Hematopoietic multipotent progenitor cell treated with erythropoietin and hydrocortisone succinate and interleukin-3 and kit ligand, for 6 days (in vitro differentiated cells): ENCODE results near the gene FGGY.
"Not testable (repeated sequence)": the region's sequence is repeated elsewhere in the genome, so short reads cannot be mapped to it uniquely, and the experiment has no call there.

Experiments used
- DNase-seq: peaks from one replicate; pipeline ENCODE4 v3.0.0-alpha.2; 2015

Gene FGGY

DNA sequence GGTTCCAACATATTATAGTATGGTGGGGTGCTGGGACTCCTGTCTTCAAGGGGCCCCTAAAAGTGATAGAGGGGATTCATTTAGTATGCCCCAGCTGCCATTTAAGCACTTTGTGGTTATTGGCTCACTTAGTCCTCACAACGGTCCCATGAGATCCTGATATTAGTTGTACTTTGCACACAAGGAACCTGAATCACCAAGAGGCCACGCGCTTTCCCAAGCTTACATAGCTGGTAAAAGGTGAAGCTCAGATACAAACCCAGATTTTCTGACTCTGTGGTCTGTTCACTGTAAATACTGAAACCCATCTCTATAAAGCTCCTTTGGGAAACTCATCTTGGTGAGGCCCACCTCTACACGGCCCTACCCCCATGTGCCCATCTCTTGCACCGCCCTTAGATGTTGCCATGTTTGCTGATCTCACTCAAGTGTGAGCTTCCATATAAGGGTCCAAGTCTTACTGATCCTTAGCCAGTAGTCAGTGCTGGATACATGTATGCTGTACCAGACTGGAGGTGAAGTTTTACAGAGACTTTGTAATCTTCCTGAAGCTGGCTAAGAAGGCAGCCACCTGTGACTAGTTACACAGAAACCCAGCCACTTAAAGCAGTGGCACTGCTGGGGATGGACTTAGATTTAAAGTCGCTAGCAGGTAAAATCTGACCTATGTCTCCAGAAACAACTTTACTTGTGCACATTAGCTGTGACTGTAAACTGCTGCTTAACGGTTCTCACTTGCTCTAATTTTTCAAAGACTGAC is 393.5 kb downstream of the FGGY start:
- DNase-seq = no peak

DNA sequence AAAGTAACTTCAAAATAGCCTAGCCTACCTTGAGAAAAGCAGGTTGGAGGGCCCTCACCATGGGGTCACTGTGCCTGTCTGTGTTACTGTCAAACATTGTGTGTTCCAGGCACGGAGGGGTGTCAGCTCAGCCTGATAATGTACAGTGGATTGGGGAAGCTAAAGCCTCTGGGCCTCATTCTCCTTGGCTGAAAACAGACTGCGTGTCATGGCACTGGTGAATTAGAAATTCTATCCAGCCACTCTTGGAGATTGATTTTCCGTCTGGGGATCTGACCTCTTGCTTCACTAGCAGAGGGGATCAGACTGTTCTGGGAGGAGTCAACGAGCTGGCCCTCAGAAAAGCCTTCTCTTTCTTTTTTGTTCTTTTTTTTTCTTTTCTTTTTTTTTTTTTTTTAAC is 394.4 kb downstream of the FGGY start:
- no peak for DNase-seq

DNA sequence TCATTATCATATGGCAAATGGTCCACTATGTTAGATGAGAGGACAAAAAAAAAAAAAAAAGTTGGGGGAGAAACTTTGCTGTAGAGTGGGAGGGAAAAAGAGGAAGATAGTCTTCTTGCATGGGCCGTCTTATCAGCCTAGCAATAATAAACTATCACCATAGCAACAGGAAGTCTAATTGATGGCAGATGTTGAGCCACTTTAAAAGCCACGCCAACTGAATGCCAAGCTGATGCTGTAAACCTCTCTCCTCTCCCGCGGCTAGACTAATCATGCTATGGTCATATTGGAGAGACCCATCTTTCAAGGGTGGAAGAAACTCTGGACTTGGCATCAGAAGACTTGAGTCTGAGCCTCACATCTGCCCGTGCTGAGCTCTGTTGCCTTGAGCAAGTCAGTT is 395.7 kb downstream of the FGGY start:
- peak; percentile 85 for DNase-seq

DNA sequence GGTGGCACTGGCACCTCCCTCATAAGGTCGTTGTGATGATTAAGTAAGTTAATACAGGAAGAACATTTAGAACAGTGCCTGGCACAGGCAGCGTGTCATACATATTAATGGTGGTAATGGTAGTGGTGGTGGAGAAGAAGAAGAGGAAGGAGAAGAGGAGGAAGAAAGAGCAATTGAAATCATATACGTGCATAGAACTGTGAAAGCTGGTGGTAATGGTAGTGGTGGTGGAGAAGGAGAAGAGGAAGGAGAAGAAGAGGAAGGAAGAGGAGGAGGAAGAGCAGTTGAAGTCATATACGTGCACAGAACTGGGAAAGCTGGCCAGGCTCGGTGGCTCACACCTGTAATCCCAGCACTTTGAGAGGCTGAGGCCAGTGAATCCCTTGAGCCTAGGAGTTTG is 396.5 kb downstream of the FGGY start:
- DNase-seq = no peak

DNA sequence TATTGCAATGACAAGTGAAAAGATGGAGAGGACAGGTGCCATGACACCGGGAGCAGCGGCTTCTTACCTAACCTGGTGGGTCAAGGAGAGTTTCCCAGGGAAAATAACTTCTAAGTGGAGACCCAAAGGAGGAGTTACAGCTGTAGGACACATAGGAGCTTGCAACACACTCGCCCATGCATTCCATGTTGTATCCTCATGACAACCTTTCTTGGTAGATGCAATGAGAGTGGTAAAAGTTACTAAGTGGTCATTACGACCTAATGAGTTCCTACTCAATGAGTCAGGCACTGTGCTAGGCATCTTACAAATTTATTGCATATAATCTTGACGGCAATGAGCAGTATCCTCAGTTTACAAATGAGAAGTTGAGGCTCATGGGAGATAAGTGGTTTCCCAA is 398.4 kb downstream of the FGGY start:
- DNase-seq = no peak

DNA sequence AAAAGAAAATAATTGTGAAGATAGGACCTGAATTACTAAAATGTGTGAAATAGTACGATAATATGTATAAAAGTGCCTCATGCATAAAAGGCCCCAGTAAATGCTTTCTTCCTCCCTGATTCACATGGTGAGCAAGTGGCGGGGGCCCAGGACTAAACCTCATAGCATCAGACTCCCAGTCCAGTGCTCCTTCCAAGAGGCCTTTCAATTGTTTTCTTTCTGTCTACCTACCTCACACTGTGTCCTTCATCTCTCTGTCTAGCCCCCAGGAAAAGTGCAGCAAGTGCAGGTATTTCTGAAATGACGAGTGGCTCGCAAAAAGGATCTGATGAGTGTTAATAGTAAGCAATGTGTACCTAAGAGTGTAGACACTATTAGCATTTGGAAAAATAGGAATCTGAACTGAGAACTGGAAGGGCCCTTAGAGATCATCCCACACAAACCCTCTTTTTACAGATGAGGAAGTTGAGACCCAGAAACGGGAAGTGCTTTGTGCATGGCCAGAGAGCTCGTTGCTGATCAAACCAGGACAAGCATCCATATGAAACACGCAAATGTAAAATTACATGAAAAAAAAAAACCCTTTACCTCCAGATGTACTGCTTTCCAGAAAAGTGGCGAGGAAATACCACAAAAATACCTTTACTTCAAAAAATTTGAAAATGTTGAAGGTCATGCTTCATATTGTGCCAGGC is 399.7 kb downstream of the FGGY start:
- DNase-seq = peak; percentile 52

DNA sequence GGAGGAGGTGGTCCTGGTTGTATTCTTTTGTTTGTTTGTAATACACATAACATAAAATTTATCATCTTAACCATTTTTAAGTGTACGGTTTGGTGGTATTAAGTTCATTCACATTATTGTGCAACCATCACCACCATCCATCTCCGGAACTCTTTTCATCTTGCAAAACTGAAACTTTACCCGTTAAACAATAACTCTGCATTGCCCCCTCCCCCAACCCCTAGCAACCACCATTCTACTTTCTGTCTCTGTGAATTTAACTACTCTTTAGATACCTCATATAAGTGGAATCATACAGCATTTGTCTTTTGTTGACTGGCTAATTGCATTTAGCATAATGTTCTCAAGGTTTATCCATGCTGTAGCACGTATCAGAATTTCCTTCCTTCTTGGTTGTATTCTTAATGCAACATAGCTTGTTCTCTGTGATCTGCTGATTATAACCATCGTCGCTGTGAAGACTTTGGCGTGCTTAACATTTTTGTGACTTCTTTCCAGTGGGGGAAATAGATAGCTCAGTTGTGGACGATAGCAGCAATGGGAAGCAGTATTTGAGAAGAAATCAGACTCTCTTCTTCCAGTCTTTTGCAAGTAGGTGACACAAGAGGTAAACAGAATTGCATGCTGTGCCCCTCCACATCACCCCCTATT is 400.4 kb downstream of the FGGY start:
- peak; percentile 66 for DNase-seq

DNA sequence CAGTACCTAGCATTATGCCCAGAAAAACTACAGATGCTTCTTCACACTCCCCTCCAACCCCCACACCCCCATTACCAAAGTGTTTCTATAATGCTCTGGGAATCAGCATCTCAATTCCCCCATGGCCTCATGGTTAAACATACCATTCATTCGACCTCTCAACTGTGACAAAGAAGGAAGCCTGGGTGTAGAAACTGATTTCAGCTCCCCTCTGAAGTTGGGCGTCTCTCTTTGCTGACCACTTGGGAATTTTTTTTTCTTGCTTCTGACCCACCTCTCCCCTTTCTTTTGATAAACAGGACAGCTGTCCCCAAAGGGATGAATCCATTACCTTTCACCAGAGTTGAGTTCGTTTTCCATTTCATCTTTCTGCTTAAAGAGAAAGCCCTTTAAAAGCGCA is 401.5 kb downstream of the FGGY start:
- DNase-seq = no peak

DNA sequence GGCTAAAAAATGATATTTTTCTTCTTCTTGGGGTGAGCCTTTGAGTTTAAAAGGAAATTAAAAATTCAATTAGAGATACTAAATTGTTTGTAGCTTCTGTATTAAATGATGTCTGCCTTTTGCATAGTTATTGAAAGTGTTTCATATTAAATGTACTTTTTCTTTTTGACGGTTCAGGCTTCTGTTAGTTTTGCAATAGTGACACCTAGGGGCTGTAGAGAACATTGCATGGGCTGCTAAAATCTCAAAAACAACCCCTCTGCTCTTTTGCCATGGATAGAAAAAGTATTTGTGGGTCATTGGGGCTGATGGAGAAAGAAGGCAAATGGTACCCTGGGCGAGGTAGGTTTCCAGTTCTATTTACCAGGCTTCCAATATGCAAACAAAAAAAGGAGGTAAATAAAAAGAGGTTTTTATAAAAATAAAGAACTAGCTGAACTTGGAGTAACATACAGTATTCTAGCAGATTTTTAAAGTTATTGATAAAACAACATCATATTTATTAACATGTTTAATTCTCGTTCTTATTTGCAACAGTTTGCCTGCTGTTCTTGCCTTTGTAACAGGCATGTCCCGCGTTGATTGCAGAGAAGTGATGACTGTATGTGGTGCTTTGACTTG is 402.4 kb downstream of the FGGY start:
- DNase-seq = peak; percentile 75

DNA sequence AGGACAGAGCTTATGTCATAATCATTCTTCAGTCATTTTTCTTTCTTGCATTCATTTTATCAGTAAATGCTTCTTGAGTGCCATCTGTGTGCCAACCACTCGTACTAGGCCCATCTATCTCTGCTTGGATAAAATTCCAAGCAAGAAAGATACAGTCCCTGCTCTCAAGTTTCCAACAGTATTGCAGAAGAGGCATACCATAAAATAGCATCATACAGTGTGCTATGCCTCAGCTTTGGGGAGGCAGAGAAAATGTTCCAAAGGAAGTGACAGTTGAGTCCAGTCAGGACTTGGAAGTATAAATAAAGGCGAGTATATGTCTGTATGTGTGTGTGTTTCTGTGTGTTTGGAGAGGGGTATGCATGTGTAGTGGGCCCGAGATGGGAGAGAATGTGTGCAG is 404.5 kb downstream of the FGGY start:
- no peak for DNase-seq

DNA sequence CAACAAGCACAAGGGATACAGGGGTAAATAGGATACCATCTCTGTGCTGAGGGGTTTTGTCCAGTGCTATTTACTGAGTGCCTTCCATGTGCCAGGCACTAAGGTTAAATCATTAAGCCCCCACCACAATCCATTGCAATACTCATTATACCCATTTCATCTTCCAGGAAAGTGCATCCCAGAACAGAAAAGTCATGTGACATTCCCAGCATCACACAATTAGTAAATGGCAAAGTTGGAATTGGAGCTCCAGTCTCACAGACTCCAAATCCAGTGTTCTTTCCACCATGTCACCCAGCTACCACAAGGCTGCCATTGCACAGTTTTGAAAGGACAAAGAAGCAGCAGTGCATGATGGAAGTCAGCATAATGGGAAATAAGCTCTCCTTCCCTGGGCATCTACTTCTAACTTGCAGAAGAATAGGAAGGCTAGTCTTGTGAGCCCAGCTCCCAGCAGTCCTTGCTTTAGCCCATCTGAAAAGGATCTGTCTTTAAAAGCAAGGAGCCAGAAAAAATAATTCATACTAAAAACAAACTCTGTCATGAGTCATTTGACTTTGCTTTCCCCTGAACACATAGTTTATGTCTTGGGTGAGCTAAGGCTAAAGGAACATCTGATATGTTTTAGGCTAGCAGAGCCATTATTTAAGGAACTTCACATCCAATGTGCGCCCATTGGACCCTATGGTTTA is 406.5 kb downstream of the FGGY start:
- DNase-seq = no peak

DNA sequence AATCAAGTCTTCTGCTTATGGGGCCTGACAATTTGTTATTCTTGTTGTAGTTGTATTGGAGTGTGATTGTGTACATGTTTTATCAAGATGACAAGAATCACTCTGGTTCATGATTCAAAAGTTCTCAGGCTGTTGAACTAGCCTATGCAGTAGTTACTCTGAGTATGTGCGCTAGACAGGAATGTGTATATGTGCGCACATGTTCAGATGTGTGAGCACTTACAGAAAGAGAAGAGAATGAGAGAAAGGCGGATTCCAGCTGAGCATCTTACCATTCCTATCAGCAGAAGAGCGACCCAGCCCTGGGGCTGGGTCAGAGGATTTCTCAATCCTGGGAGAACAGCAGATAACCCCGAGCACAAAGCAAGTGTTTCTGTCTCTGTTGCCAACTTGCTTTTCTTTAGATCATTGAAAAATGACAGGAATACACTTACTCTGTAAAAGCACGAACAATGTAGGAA is 407.1 kb downstream of the FGGY start:
- DNase-seq = no peak

DNA sequence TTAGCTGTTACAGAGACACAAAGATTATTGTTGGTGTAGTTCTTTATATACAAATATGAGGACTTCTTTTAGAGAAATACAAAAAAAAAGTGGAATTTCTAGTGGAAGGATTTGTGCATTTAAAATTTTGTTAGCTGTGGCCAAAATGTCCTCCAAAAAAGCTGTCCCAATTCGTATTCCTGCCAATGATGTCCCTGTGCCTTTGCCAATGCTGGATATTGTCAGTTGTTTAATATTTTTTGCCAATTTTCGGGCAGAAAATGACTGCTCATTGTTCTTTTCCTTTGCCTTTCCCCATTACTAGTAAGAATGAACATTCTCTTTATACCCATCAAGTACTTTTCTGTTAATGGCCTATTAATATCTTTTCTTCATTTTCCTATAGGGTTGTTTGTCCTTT is 407.8 kb downstream of the FGGY start:
- no peak for DNase-seq

DNA sequence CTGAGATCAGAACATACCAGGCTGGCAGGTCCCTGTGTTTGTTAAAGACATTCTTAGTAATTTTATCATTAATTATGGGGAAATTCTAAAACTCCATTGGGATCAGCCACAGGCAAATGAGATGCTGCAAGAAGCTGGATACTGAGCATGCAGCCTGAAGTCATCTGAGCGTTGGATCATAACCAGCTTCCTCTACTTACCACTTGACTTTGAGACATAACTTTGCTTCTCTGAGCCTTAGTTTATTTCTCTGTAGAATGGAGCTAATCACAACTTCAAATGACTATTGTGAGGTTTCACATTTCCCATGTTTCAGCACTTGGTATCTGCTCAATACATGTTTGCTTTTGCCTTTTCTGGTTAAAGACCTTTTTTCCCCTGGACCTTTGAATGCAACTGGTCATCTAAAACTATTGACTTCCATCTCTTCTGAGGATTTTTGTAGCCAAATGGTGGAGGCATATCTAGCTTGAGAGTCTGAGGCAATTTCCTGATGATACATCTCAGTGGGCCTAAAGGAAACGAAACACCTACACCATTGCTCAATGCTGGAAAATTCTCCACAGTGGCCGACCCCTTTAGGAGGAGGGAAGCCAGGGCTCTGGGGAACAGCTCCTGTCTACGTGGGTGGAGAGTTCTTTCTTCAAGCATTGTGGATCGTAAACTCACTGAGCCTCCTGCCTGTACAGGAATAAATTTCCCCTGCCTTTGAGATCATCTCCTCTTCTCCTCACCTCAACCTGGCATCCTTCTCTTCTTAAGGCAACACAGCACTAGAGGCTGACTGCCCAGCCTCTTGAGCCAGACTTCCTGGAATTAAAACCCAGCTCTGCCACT is 408.8 kb downstream of the FGGY start:
- DNase-seq = no peak

DNA sequence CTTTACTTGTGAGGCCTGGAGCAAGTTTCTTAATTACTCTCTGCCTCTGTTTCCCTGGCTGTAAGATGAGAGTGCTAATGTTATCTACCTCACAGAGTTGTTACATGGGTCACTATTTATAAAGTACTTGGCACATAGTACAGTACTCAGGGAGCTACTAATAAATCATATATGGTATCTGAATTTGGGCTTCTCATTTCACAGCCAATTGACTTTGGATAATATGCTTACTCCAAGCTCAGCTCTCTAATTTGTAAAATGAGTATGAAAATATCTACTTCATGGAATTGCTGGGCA is 409.4 kb downstream of the FGGY start:
- DNase-seq = no peak

DNA sequence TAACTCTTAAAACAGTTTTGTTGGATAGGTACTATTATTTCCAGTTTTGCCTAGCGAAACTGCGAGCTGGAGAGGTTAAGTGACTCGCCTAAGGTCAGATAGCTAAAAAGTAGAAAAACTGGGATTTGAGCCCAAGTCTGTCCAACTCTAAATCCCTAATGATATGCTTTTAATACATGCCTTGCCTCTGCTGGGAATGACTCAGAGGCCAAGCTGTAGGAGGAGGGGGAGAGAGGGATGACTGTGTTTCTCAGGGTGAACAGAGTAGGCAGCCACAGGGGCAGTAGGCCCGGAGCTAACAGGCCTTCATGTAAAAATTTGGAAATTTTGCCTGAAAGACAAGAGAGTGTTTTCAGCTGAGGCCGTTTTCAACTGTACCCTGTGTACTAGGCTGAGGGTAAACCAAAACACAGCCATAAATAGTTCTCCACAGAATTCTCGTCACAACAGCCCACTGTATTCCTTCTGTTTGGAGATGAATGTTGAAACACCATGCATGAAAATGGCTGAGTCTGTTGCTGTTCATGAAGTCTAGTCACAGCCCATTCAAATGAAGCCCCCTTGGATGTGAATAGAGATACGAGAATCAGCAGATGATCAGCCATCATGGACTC is 410.4 kb downstream of the FGGY start:
- DNase-seq = no peak

DNA sequence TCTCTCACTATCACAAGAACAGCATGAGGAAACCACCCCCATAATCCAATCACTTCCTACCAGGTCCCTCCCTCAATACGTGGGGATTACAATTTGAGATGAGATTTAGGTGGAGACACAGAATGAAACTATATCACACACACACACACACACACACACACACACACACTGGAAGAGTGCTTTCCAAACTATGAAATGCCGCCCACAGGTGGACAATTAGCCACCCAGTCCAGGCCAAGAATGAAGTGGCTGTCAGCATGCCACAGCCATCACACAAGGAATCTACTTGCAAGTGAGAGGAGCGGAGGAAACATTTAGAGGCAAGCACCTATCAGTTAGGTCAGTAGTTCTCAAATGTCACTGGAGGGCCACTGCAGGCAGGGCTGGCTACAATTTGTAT is 412.4 kb downstream of the FGGY start:
- no peak for DNase-seq

DNA sequence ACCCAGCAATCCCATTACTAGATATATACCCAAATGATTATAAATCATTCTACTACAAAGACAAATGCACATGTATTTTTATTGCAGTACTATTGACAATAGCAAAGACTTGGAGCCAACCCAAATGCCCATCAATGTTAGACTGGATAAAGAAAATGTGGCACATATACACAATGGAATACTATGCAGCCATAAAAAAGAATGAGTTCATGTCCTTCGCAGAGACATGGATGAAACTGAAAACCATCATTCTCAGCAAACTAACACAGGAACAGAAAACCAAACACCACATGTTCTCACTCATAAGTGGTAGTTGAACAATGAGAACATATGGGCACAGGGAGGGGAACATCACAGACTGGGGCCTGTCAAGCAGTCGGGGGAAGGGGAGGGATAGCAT is 414.0 kb downstream of the FGGY start:
- DNase-seq = not testable (repeated sequence)

DNA sequence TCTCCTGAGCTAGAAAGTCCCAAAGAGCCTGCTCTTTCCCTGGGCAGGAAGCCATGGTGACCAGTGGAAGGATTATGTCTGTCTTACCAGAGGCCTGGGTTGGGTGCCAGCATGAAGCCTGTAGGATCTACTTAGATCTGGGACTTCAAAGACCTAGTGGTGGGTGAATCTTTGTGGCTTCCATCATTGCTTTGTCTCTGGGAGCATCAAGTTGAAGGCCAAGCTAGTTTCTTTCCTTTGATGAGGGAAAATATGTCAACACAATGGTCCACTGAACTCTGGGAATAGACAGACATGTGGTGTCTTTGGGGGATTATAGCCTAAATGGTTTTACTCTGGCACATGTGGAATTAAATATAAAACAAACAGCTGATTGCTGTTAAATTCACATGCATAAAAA is 417.3 kb downstream of the FGGY start:
- no peak for DNase-seq

DNA sequence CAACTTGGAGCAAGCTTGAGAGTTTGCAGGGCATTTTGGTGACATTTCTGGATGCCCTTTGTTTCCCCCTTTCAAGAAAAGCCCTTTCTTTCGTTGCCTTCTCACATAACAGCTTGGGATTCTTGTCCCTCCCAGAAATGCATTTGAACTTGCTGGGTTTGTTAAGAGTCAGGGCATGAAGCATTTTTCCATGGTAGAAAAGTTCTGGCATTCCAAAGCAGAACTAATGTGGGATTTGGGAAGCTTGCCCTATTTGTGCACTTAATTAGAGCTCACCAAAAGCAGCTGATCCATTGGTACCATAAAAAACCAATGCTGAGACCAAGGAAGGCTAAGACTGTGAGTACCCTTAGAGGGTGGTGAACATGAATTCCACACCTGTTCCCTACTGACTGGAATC is 418.1 kb downstream of the FGGY start:
- DNase-seq = no peak

DNA sequence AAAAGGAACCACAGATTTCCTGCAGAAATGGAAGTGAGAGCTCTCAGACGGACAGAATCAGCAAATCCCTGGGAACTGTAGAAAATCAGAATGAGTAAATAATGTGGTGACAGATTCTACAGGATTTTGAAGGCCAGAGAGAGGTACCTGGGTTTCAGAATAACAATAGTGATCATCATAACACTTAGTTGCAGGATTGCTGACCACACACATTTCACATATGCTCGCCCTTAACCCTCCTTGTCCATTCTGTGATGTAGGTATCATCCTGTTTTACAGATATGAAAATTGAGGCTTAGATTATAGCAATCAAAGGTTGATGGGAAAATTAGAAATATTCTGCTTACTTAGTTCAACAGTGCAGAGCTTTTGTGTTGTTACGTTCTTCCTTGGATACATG is 419.9 kb downstream of the FGGY start:
- no peak for DNase-seq
